Liver (tissue), 3 donors: Measurements from ENCODE around the gene PLEKHA3.
"Not testable (repeated sequence)": the region's sequence is repeated elsewhere in the genome, so short reads cannot be mapped to it uniquely, and the experiment has no call there.

Experiments used
- ATF3 ChIP-seq: IDR thresholded peaks from 2 replicates; pipeline ENCODE4 v1.6.1; 2016; ENCODE audit warnings: antibody characterized with exemption
- CTCF ChIP-seq: fragments of 150-350 bp; IDR thresholded peaks from 2 replicates; pipeline ENCODE4 v1.5.1; 2017; ENCODE audit warnings: improper control_type of control experiment, low read depth, low read length; ENCODE audit not compliant: missing input control
- EGR1 ChIP-seq, 2 donors: IDR thresholded peaks; 2 replicates each; pipeline ENCODE4 v1.6.1; 2016 to 2018; ENCODE audit warnings: antibody characterized with exemption in 2 of 2, low read depth in 2 of 2
- FOXA1 ChIP-seq: IDR thresholded peaks from 2 replicates; pipeline ENCODE4 v1.6.1; 2016; ENCODE audit warnings: antibody characterized with exemption
- GABPA ChIP-seq, 2 donors: IDR thresholded peaks in 1 of 2; conservative IDR thresholded peaks in 1 of 2; 2 replicates each; pipeline ENCODE4 v1.6.1; 2016; ENCODE audit warnings: antibody characterized with exemption in 2 of 2, mild to moderate bottlenecking in 1 of 2, moderate library complexity in 1 of 2
- JUND ChIP-seq, 2 donors: IDR thresholded peaks; 2 replicates each; pipeline ENCODE4 v1.6.1; 2016; ENCODE audit warnings: antibody characterized with exemption in 2 of 2
- RAD21 ChIP-seq, 2 donors: IDR thresholded peaks; 2 replicates each; pipeline ENCODE4 v1.6.1; 2016; ENCODE audit warnings: antibody characterized with exemption in 2 of 2, mild to moderate bottlenecking in 2 of 2
- RXRA ChIP-seq, 2 donors: IDR thresholded peaks; 2 replicates each; pipeline ENCODE4 v1.6.1; 2017 to 2018; ENCODE audit warnings: antibody characterized with exemption in 2 of 2, mild to moderate bottlenecking in 1 of 2
- SP1 ChIP-seq: IDR thresholded peaks from 2 replicates; pipeline ENCODE4 v1.6.1; 2018; ENCODE audit warnings: antibody characterized with exemption, mild to moderate bottlenecking
- TAF1 ChIP-seq: conservative IDR thresholded peaks from 2 replicates; pipeline ENCODE4 v1.6.1; 2016; ENCODE audit warnings: antibody characterized with exemption, mild to moderate bottlenecking
- YY1 ChIP-seq: IDR thresholded peaks from 2 replicates; pipeline ENCODE4 v1.6.1; 2016; ENCODE audit warnings: antibody characterized with exemption, mild to moderate bottlenecking
- ZBTB33 ChIP-seq: IDR thresholded peaks from 2 replicates; pipeline ENCODE4 v1.6.1; 2016; ENCODE audit warnings: antibody characterized with exemption
- TF ChIP-seq, protein P1 (sequence below): IDR thresholded peaks from 2 replicates; pipeline ENCODE4 v1.6.1; 2016; ENCODE audit warnings: antibody characterized with exemption, mild to moderate bottlenecking
- TF ChIP-seq, protein P2 (sequence below): IDR thresholded peaks from 2 replicates; pipeline ENCODE4 v1.6.1; 2016; ENCODE audit warnings: antibody characterized with exemption
- donor health status: healthy.
- donor health status: healthy.

GRCh38 chr2:178525460-178525859 lies 45.2 kb downstream of the PLEKHA3 start:
- TF ChIP-seq CTCF; RXRA (IDR thresholded peaks at IDR 0.05); RAD21 (IDR thresholded peaks at IDR 0.05); GABPA (IDR thresholded peaks at IDR 0.05 in 1 of 2, conservative IDR thresholded peaks at IDR 0.05 in 1 of 2); SP1; ATF3; TAF1; EGR1 (IDR thresholded peaks at IDR 0.05; ENCODE audit: low read depth in 2 of 2); FOXA1; JUND (IDR thresholded peaks at IDR 0.05); ZBTB33; YY1: not testable (repeated sequence)
- TF ChIP-seq, protein P1, sequence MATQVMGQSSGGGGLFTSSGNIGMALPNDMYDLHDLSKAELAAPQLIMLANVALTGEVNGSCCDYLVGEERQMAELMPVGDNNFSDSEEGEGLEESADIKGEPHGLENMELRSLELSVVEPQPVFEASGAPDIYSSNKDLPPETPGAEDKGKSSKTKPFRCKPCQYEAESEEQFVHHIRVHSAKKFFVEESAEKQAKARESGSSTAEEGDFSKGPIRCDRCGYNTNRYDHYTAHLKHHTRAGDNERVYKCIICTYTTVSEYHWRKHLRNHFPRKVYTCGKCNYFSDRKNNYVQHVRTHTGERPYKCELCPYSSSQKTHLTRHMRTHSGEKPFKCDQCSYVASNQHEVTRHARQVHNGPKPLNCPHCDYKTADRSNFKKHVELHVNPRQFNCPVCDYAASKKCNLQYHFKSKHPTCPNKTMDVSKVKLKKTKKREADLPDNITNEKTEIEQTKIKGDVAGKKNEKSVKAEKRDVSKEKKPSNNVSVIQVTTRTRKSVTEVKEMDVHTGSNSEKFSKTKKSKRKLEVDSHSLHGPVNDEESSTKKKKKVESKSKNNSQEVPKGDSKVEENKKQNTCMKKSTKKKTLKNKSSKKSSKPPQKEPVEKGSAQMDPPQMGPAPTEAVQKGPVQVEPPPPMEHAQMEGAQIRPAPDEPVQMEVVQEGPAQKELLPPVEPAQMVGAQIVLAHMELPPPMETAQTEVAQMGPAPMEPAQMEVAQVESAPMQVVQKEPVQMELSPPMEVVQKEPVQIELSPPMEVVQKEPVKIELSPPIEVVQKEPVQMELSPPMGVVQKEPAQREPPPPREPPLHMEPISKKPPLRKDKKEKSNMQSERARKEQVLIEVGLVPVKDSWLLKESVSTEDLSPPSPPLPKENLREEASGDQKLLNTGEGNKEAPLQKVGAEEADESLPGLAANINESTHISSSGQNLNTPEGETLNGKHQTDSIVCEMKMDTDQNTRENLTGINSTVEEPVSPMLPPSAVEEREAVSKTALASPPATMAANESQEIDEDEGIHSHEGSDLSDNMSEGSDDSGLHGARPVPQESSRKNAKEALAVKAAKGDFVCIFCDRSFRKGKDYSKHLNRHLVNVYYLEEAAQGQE, result not testable (repeated sequence)
- TF ChIP-seq, protein P2, sequence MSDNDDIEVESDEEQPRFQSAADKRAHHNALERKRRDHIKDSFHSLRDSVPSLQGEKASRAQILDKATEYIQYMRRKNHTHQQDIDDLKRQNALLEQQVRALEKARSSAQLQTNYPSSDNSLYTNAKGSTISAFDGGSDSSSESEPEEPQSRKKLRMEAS, result not testable (repeated sequence)
